ENCODE measurements around the gene NTM.
"Not testable (repeated sequence)": the region's sequence is repeated elsewhere in the genome, so short reads cannot be mapped to it uniquely, and the experiment has no call there.

The NTM gene

GRCh38 chr11:131370090-131370751 is at the start of gene NTM:
Gene NTM, plus strand, starts transcription at chr11:131370615.
- no peak for DNase-seq

GRCh38 chr11:131324921-131325570 is 45.4 kb upstream of the NTM start:
- DNase-seq = no peak

GRCh38 chr11:131326829-131327228 is 43.6 kb upstream of the NTM start:
- no peak for DNase-seq

GRCh38 chr11:131327421-131327820 is 43.0 kb upstream of the NTM start:
- no peak for DNase-seq

- DNase-seq = no peak
These were observed 41.6 kb upstream of the NTM start for GRCh38 chr11:131328843-131329242.

- no peak for DNase-seq
These were observed 39.4 kb upstream of the NTM start for GRCh38 chr11:131331010-131331409.

GRCh38 chr11:131331546-131331945 is 38.9 kb upstream of the NTM start:
- no peak for DNase-seq

- no peak for DNase-seq
These were observed 35.8 kb upstream of the NTM start for GRCh38 chr11:131334601-131335000.

GRCh38 chr11:131341900-131342299 is 28.5 kb upstream of the NTM start:
- DNase-seq = not testable (repeated sequence)

- not testable (repeated sequence) for DNase-seq
These were observed 28.0 kb upstream of the NTM start for GRCh38 chr11:131342442-131342841.

GRCh38 chr11:131345406-131345805 is 25.0 kb upstream of the NTM start:
- DNase-seq = no peak

- no peak for DNase-seq
These were observed 20.9 kb upstream of the NTM start for GRCh38 chr11:131349368-131350086.

GRCh38 chr11:131350872-131351271 is 19.5 kb upstream of the NTM start:
- no peak for DNase-seq

GRCh38 chr11:131351848-131352247 is 18.6 kb upstream of the NTM start:
- DNase-seq = no peak

- no peak for DNase-seq
These were observed 16.6 kb upstream of the NTM start for GRCh38 chr11:131353766-131354165.

GRCh38 chr11:131354251-131354701 is 16.1 kb upstream of the NTM start:
- no peak for DNase-seq

- DNase-seq = no peak
These were observed 14.2 kb upstream of the NTM start for GRCh38 chr11:131356206-131356605.

- DNase-seq = no peak
These were observed 5.0 kb upstream of the NTM start for GRCh38 chr11:131365329-131365930.

- DNase-seq = no peak
These were observed 731 bp downstream of the NTM start for GRCh38 chr11:131370901-131371790.

GRCh38 chr11:131371791-131372104 is 1.3 kb downstream of the NTM start:
- DNase-seq = no peak

- DNase-seq = no peak
These were observed 2.0 kb downstream of the NTM start for GRCh38 chr11:131372234-131372962.

All from NCI-H510A treated with DMSO at 0.1 percent for 48 hours (cell line).